Liver (tissue), 9 donors: ENCODE results near the gene LRRTM4. TPM values are rescaled to one million over a fixed set of nuclear protein-coding genes. Genes with fewer than 3 reads are reported as not detected.

ENCODE experiments used
- DNase-seq: peaks from one replicate; pipeline ENCODE4 v3.0.0-alpha.2; 2017; ENCODE audit warnings: low spot score
- H3K27ac ChIP-seq, 2 donors: one replicate each; pipeline ENCODE4 v1.7.0; 2013; ENCODE audit warnings: inconsistent platforms in 2 of 2, low read length in 2 of 2, control low read depth in 1 of 2, low read depth in 1 of 2, mild to moderate bottlenecking in 1 of 2
- H3K27me3 ChIP-seq, 4 donors: one replicate each; pipeline versions ENCODE4 v1.6.1 to v1.7.0; 2013; ENCODE audit warnings: low read length in 3 of 4, inconsistent platforms in 1 of 4, mild to moderate bottlenecking in 1 of 4, moderate library complexity in 1 of 4; ENCODE audit not compliant: control insufficient read depth in 4 of 4, insufficient read depth in 4 of 4
- H3K36me3 ChIP-seq, 4 donors: one replicate each; pipeline versions ENCODE4 v1.6.1 to v1.7.0; 2013; ENCODE audit warnings: low read length in 3 of 4, mild to moderate bottlenecking in 3 of 4, low read depth in 1 of 4, moderate library complexity in 1 of 4; ENCODE audit not compliant: control insufficient read depth in 4 of 4, insufficient read depth in 3 of 4
- H3K4me1 ChIP-seq, 4 donors: one replicate each; pipeline versions ENCODE4 v1.6.1 to v1.7.0; 2013; ENCODE audit warnings: low read length in 3 of 4, mild to moderate bottlenecking in 3 of 4, moderate library complexity in 1 of 4; ENCODE audit not compliant: control insufficient read depth in 4 of 4, insufficient read depth in 4 of 4
- H3K4me3 ChIP-seq, 3 donors: one replicate each; pipeline versions ENCODE4 v1.6.1 to v1.7.0; 2013; ENCODE audit warnings: low read length in 3 of 3, control low read depth in 1 of 3, low read depth in 1 of 3, mild to moderate bottlenecking in 1 of 3
- H3K9ac ChIP-seq, 2 donors: one replicate each; pipeline ENCODE4 v1.7.0; 2013; ENCODE audit warnings: low read length in 2 of 2, mild to moderate bottlenecking in 2 of 2, moderate library complexity in 2 of 2, control low read depth in 1 of 2, low read depth in 1 of 2
- H3K9me3 ChIP-seq, 4 donors: one replicate each; pipeline versions ENCODE4 v1.6.1 to v1.7.0; 2013; ENCODE audit warnings: low read length in 3 of 4; ENCODE audit not compliant: control insufficient read depth in 4 of 4
- EGR1 ChIP-seq, 2 donors: IDR thresholded peaks; 2 replicates each; pipeline ENCODE4 v1.6.1; 2016 to 2018; ENCODE audit warnings: antibody characterized with exemption in 2 of 2, low read depth in 2 of 2
- FOXA1 ChIP-seq: IDR thresholded peaks from 2 replicates; pipeline ENCODE4 v1.6.1; 2016; ENCODE audit warnings: antibody characterized with exemption
- FOXA2 ChIP-seq: IDR thresholded peaks from 2 replicates; pipeline ENCODE4 v1.6.1; 2016; ENCODE audit warnings: antibody characterized with exemption
- GABPA ChIP-seq, 2 donors: IDR thresholded peaks in 1 of 2; conservative IDR thresholded peaks in 1 of 2; 2 replicates each; pipeline ENCODE4 v1.6.1; 2016; ENCODE audit warnings: antibody characterized with exemption in 2 of 2, mild to moderate bottlenecking in 1 of 2, moderate library complexity in 1 of 2
- HNF4A ChIP-seq, 2 donors: conservative IDR thresholded peaks; 2 replicates each; pipeline ENCODE4 v1.6.1; 2016; ENCODE audit warnings: antibody characterized with exemption in 2 of 2, mild to moderate bottlenecking in 2 of 2
- HNF4G ChIP-seq: IDR thresholded peaks from 2 replicates; pipeline ENCODE4 v1.6.1; 2016; ENCODE audit warnings: antibody characterized with exemption
- JUND ChIP-seq, 2 donors: IDR thresholded peaks; 2 replicates each; pipeline ENCODE4 v1.6.1; 2016; ENCODE audit warnings: antibody characterized with exemption in 2 of 2
- NR2F2 ChIP-seq: IDR thresholded peaks from 2 replicates; pipeline ENCODE4 v1.6.1; 2016; ENCODE audit warnings: antibody characterized with exemption
- RAD21 ChIP-seq, 2 donors: IDR thresholded peaks; 2 replicates each; pipeline ENCODE4 v1.6.1; 2016; ENCODE audit warnings: antibody characterized with exemption in 2 of 2, mild to moderate bottlenecking in 2 of 2
- RXRA ChIP-seq, 2 donors: IDR thresholded peaks; 2 replicates each; pipeline ENCODE4 v1.6.1; 2017 to 2018; ENCODE audit warnings: antibody characterized with exemption in 2 of 2, mild to moderate bottlenecking in 1 of 2
- SP1 ChIP-seq: IDR thresholded peaks from 2 replicates; pipeline ENCODE4 v1.6.1; 2018; ENCODE audit warnings: antibody characterized with exemption, mild to moderate bottlenecking
- TAF1 ChIP-seq: conservative IDR thresholded peaks from 2 replicates; pipeline ENCODE4 v1.6.1; 2016; ENCODE audit warnings: antibody characterized with exemption, mild to moderate bottlenecking
- YY1 ChIP-seq: IDR thresholded peaks from 2 replicates; pipeline ENCODE4 v1.6.1; 2016; ENCODE audit warnings: antibody characterized with exemption, mild to moderate bottlenecking
- WGBS: extraction: QIAGEN DNeasy Blood & Tissue Kit; methylation state at CpG from one replicate; pipeline ENCODE4 v1.1.7; 2013; 5-methylcytosine and 5-hydroxymethylcytosine counted together
- polyA plus RNA-seq, 2 donors: library from polyadenylated mRNA; stranded (reverse) in 1 of 2; unstranded in 1 of 2; fragments of 200-250 nt in 1 of 2; fragments of >200 nt in 1 of 2; fragmentation: Nextera tagmentation in 1 of 2; extraction: Ambion mirVana in 1 of 2; gene quantifications; one replicate each; pipeline versions ENCODE4 v1.2.1 to v1.2.3, GENCODE V29; 2013 to 2015
- total RNA-seq, 2 donors: library from RNA; depleted of rRNA; stranded (reverse); fragments of >200 nt; gene quantifications; one replicate each; pipeline ENCODE4 v1.2.3, GENCODE V29; 2014
- TF ChIP-seq, protein P1 (sequence below): IDR thresholded peaks from 2 replicates; pipeline ENCODE4 v1.6.1; 2016; ENCODE audit warnings: antibody characterized with exemption
- TF ChIP-seq, protein P2 (sequence below): IDR thresholded peaks from 2 replicates; pipeline ENCODE4 v1.6.1; 2016; ENCODE audit warnings: antibody characterized with exemption
- TF ChIP-seq, protein P3 (sequence below): fragments of 150-350 bp; IDR thresholded peaks from 2 replicates; pipeline ENCODE4 v1.5.1; 2017; ENCODE audit warnings: improper control_type of control experiment, low read depth, low read length; ENCODE audit not compliant: missing input control
- TF ChIP-seq, protein P4 (sequence below): IDR thresholded peaks from 2 replicates; pipeline ENCODE4 v1.6.1; 2016; ENCODE audit warnings: antibody characterized with exemption, mild to moderate bottlenecking
- TF ChIP-seq, protein P5 (sequence below): IDR thresholded peaks from 2 replicates; pipeline ENCODE4 v1.6.1; 2016; ENCODE audit warnings: antibody characterized with exemption
- donor health status: healthy.
- donor health status: healthy.
- donor health status: healthy.
- donor health status: healthy.
- donor health status: healthy.

The LRRTM4 gene
- total and polyA plus RNA-seq, 4 donors = 0.06 to 0.09 (median 0.08) TPM; not detected in 1

DNA sequence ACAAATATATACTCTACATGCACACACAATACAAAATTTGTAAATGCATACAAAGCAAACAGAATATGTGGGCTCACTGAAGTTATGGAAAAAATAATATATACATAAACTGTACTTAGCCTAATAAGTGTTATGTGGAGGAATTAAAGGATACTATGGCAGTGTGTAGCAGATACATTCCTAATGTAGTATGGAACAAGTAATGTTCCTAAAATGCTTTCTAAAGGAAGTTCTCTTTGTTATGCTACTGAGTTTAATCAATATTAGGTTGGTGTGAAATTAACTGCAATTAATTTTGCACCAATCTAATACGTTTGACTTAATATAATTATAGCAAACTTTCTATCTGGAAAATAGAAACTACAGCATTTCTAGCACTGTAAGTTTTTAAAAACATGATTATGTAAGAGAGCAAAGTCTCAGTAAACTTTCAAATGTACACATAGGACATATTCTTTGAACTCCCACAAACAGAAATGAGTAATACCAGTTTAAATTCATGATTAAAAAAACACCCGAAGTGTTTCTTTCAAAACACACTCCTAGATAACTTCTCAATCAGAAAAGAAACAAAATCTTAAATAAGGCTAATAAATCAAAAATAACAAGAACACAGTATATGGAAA lies 331.3 kb downstream of the LRRTM4 start:
- 27% methylated on average over 2 of the region's 2 CpGs for WGBS
- no peak overlapping the region for H3K4me3 ChIP-seq
- no peak overlapping the region for H3K9ac ChIP-seq
- H3K27me3 ChIP-seq = no peaks in the 10 kb centered on the region
- H3K27ac ChIP-seq = no peak overlapping the region
- peak; percentile 22 for TF ChIP-seq HNF4G
- TF ChIP-seq FOXA2 = peak; percentile 25
- TF ChIP-seq, protein P1, sequence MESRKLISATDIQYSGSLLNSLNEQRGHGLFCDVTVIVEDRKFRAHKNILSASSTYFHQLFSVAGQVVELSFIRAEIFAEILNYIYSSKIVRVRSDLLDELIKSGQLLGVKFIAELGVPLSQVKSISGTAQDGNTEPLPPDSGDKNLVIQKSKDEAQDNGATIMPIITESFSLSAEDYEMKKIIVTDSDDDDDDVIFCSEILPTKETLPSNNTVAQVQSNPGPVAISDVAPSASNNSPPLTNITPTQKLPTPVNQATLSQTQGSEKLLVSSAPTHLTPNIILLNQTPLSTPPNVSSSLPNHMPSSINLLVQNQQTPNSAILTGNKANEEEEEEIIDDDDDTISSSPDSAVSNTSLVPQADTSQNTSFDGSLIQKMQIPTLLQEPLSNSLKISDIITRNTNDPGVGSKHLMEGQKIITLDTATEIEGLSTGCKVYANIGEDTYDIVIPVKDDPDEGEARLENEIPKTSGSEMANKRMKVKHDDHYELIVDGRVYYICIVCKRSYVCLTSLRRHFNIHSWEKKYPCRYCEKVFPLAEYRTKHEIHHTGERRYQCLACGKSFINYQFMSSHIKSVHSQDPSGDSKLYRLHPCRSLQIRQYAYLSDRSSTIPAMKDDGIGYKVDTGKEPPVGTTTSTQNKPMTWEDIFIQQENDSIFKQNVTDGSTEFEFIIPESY = no peak
- peak; percentile 28 for TF ChIP-seq SP1
- no peak for TF ChIP-seq NR2F2
- TF ChIP-seq, protein P2, sequence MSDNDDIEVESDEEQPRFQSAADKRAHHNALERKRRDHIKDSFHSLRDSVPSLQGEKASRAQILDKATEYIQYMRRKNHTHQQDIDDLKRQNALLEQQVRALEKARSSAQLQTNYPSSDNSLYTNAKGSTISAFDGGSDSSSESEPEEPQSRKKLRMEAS = no peak
- TF ChIP-seq HNF4A (conservative IDR thresholded peaks at IDR 0.05) = peak; percentile 75 to 83
- TF ChIP-seq, protein P3, sequence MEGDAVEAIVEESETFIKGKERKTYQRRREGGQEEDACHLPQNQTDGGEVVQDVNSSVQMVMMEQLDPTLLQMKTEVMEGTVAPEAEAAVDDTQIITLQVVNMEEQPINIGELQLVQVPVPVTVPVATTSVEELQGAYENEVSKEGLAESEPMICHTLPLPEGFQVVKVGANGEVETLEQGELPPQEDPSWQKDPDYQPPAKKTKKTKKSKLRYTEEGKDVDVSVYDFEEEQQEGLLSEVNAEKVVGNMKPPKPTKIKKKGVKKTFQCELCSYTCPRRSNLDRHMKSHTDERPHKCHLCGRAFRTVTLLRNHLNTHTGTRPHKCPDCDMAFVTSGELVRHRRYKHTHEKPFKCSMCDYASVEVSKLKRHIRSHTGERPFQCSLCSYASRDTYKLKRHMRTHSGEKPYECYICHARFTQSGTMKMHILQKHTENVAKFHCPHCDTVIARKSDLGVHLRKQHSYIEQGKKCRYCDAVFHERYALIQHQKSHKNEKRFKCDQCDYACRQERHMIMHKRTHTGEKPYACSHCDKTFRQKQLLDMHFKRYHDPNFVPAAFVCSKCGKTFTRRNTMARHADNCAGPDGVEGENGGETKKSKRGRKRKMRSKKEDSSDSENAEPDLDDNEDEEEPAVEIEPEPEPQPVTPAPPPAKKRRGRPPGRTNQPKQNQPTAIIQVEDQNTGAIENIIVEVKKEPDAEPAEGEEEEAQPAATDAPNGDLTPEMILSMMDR = no peak
- TF ChIP-seq RXRA (IDR thresholded peaks at IDR 0.05) = peak in 1 of 2 donors; percentile 20
- TF ChIP-seq, protein P4, sequence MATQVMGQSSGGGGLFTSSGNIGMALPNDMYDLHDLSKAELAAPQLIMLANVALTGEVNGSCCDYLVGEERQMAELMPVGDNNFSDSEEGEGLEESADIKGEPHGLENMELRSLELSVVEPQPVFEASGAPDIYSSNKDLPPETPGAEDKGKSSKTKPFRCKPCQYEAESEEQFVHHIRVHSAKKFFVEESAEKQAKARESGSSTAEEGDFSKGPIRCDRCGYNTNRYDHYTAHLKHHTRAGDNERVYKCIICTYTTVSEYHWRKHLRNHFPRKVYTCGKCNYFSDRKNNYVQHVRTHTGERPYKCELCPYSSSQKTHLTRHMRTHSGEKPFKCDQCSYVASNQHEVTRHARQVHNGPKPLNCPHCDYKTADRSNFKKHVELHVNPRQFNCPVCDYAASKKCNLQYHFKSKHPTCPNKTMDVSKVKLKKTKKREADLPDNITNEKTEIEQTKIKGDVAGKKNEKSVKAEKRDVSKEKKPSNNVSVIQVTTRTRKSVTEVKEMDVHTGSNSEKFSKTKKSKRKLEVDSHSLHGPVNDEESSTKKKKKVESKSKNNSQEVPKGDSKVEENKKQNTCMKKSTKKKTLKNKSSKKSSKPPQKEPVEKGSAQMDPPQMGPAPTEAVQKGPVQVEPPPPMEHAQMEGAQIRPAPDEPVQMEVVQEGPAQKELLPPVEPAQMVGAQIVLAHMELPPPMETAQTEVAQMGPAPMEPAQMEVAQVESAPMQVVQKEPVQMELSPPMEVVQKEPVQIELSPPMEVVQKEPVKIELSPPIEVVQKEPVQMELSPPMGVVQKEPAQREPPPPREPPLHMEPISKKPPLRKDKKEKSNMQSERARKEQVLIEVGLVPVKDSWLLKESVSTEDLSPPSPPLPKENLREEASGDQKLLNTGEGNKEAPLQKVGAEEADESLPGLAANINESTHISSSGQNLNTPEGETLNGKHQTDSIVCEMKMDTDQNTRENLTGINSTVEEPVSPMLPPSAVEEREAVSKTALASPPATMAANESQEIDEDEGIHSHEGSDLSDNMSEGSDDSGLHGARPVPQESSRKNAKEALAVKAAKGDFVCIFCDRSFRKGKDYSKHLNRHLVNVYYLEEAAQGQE = no peak
- no peak for TF ChIP-seq JUND (IDR thresholded peaks at IDR 0.05)
- no peak for TF ChIP-seq GABPA (IDR thresholded peaks at IDR 0.05 in 1 of 2, conservative IDR thresholded peaks at IDR 0.05 in 1 of 2)
- no peak for TF ChIP-seq EGR1 (IDR thresholded peaks at IDR 0.05; ENCODE audit: low read depth in 2 of 2)
- TF ChIP-seq RAD21 (IDR thresholded peaks at IDR 0.05) = peak in 1 of 2 donors; percentile 14
- no peak for TF ChIP-seq TAF1
- TF ChIP-seq YY1 = no peak
- no peak for TF ChIP-seq FOXA1
- TF ChIP-seq, protein P5, sequence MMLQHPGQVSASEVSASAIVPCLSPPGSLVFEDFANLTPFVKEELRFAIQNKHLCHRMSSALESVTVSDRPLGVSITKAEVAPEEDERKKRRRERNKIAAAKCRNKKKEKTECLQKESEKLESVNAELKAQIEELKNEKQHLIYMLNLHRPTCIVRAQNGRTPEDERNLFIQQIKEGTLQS = no peak
- H3K4me1 ChIP-seq = no peaks in the 10 kb centered on the region
- no peak for DNase-seq
- no peaks in the 10 kb centered on the region for H3K9me3 ChIP-seq
- no peaks in the 10 kb centered on the region for H3K36me3 ChIP-seq
